Lung (tissue), 16 donors: ENCODE results near the gene SPDYE1. TPM values are rescaled to one million over a fixed set of nuclear protein-coding genes. Genes with fewer than 3 reads are reported as not detected.
"Not testable (repeated sequence)": the region's sequence is repeated elsewhere in the genome, so short reads cannot be mapped to it uniquely, and the experiment has no call there.

Experiments
- ATAC-seq: fragments of 200-7000 bp; cut with Tn5 transposase; one replicate; pipeline ENCODE4 v1.9.1; 2020; ENCODE audit warnings: moderate number of reproducible peaks; ENCODE audit not compliant: insufficient read depth, low FRiP score
- DNase-seq, 3 donors: peaks; one replicate each; pipeline ENCODE4 v3.0.0-alpha.2; 2013 to 2017
- H3K27ac ChIP-seq, 2 donors: one replicate each; pipeline ENCODE4 v1.5.1; 2013; ENCODE audit warnings: mild to moderate bottlenecking in 2 of 2, moderate library complexity in 2 of 2, control low read depth in 1 of 2, inconsistent platforms in 1 of 2, low read depth in 1 of 2, low read length in 1 of 2
- H3K27me3 ChIP-seq, 3 donors: one replicate each; pipeline ENCODE4 v1.5.1; 2013; ENCODE audit warnings: low read length in 2 of 3; ENCODE audit not compliant: control insufficient read depth in 3 of 3, insufficient read depth in 3 of 3
- H3K36me3 ChIP-seq, 4 donors: one replicate each; pipeline ENCODE4 v1.5.1; 2013; ENCODE audit warnings: low read length in 4 of 4, mild to moderate bottlenecking in 1 of 4, moderate library complexity in 1 of 4; ENCODE audit not compliant: control insufficient read depth in 4 of 4, insufficient read depth in 4 of 4
- H3K4me1 ChIP-seq, 5 donors: one replicate each; pipeline ENCODE4 v1.5.1; 2013; ENCODE audit warnings: low read length in 5 of 5, mild to moderate bottlenecking in 2 of 5, moderate library complexity in 1 of 5; ENCODE audit not compliant: control insufficient read depth in 5 of 5, insufficient read depth in 5 of 5
- H3K4me3 ChIP-seq: one replicate; pipeline ENCODE4 v1.5.1; 2013; ENCODE audit warnings: mild to moderate bottlenecking, control low read depth, moderate library complexity
- H3K9ac ChIP-seq, 2 donors: one replicate each; pipeline ENCODE4 v1.5.1; 2013; ENCODE audit warnings: low read length in 2 of 2, control low read depth in 1 of 2; ENCODE audit not compliant: insufficient read depth in 1 of 2
- H3K9me3 ChIP-seq, 4 donors: one replicate each; pipeline ENCODE4 v1.5.1; 2013; ENCODE audit warnings: low read length in 3 of 4, mild to moderate bottlenecking in 1 of 4, moderate library complexity in 1 of 4; ENCODE audit not compliant: control insufficient read depth in 4 of 4, insufficient read depth in 3 of 4
- WGBS, 2 donors: extraction: QIAGEN DNeasy Blood & Tissue Kit; methylation state at CpG; one replicate each; pipeline ENCODE4 v1.1.7; 2013; 5-methylcytosine and 5-hydroxymethylcytosine counted together
- long read RNA-seq, 5 donors: transcript quantifications; one replicate each; lab custom pipeline, GENCODE V29; 2026
- polyA plus RNA-seq, 2 donors: library from polyadenylated mRNA; stranded (reverse); fragments of 200-250 nt; gene quantifications; one replicate each; pipeline ENCODE4 v1.2.1, GENCODE V29; 2013
- total RNA-seq, 2 donors: library from RNA; depleted of rRNA in 1 of 2; stranded (reverse); fragments of >200 nt in 1 of 2; gene quantifications; one replicate each; pipeline ENCODE4 v1.2.1, GENCODE V29; 2014 to 2021
- TF ChIP-seq, protein P1 (sequence below): IDR thresholded peaks from 2 replicates; pipeline ENCODE4 v1.5.1; 2012; ENCODE audit warnings: mild to moderate bottlenecking; ENCODE audit errors: control extremely low read depth, extremely low read depth
- donor health status: control.
- donor health status: control.
- donor health status: Bipolar disorder and iron deficiency.
- donor health status: healthy.
- donor health status: DM: yes; HTN: yes; CAD: no.

SPDYE1 gene, protein sequence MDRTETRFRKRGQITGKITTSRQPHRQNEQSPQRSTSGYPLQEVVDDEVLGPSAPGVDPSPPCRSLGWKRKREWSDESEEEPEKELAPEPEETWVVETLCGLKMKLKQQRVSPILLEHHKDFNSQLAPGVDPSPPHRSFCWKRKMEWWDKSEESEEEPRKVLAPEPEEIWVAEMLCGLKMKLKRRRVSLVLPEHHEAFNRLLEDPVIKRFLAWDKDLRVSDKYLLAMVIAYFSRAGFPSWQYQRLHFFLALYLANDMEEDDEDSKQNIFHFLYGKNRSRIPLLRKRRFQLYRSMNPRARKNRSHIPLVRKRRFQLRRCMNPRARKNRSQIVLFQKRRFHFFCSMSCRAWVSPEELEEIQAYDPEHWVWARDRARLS
- total RNA-seq = under 1 TPM in 1 of 2 donors, not detected in 1; 0.09 TPM
- not detected for polyA plus RNA-seq
- long read RNA-seq, donor 1 = 0 reads
- long read RNA-seq, donor 2 = 0 reads
- long read RNA-seq, donor 3 = 0 reads
- long read RNA-seq, donor 4 = 0 reads
- long read RNA-seq, donor 5 = 0 reads

DNA sequence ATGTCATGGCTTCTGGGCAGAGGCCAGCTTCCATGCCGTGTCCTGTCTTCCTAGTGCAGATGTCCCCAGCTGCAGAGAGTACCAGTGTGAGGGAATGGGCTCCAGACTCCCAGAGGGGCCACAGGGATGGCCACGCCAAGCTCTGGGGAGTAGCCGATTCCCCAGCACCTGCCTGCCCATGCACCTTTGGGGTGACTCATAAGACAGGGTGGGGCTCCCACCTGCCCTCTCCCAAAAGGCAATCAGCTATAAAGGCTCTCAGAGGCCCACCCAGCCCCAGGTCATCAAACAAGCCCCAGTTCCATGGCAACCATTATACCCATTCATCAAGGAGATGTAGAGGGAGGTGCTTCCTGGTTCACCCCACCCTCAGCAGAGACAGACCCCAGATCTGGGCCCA lies at the start of gene SPDYE1:
Gene SPDYE1 (plus strand): TSS at position 366 of the 400 bp plus-strand sequence. CDS start 2,053 bp downstream, outside the sequence.
- H3K27me3 ChIP-seq, ATAC-seq, H3K27ac ChIP-seq, H3K9ac ChIP-seq, H3K9me3 ChIP-seq, DNase-seq, H3K4me3 ChIP-seq, H3K4me1 ChIP-seq, H3K36me3 ChIP-seq: not testable (repeated sequence)
- WGBS, 2 donors = 91 to 95% methylated on average over 3 of the region's 3 CpGs

DNA sequence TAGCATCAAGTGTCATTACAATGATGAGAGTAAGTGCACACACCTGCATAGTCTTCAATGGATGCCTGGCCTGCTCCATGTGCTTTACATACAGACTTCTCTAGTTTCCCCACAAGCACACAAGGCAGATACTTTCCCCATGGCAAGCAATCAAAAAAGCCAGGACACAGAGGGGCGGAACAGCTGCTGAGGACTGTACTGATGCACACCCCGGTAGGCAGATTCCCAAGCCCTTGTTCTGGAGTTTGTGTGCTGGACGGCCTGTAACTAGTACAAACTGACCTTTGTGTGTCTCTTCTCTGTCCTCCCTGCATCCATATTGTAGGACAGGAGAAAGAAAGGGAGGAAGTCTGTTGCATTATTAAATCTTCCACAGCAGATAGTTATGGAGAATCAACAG lies 45.7 kb upstream of the SPDYE1 start:
- Histone ChIP-seq H3K27me3 (no peaks in the 10 kb centered on the region), H3K36me3 (peaks cover 18 to 37% (median 27%) of the 10 kb centered on the region in 4 donors), H3K4me1 (no peaks in the 10 kb centered on the region), H3K9ac (no peak overlapping the region), H3K9me3 (peaks cover 0 to 2% (median 0%) of the 10 kb centered on the region in 4 donors), H3K27ac (no peak overlapping the region), H3K4me3 (no peak overlapping the region)
- ATAC-seq (no peak), DNase-seq (no peak)
- 94 to 96% methylated on average over 3 of the region's 3 CpGs for WGBS, 2 donors
- TF ChIP-seq, protein P1, sequence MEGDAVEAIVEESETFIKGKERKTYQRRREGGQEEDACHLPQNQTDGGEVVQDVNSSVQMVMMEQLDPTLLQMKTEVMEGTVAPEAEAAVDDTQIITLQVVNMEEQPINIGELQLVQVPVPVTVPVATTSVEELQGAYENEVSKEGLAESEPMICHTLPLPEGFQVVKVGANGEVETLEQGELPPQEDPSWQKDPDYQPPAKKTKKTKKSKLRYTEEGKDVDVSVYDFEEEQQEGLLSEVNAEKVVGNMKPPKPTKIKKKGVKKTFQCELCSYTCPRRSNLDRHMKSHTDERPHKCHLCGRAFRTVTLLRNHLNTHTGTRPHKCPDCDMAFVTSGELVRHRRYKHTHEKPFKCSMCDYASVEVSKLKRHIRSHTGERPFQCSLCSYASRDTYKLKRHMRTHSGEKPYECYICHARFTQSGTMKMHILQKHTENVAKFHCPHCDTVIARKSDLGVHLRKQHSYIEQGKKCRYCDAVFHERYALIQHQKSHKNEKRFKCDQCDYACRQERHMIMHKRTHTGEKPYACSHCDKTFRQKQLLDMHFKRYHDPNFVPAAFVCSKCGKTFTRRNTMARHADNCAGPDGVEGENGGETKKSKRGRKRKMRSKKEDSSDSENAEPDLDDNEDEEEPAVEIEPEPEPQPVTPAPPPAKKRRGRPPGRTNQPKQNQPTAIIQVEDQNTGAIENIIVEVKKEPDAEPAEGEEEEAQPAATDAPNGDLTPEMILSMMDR = no peak

DNA sequence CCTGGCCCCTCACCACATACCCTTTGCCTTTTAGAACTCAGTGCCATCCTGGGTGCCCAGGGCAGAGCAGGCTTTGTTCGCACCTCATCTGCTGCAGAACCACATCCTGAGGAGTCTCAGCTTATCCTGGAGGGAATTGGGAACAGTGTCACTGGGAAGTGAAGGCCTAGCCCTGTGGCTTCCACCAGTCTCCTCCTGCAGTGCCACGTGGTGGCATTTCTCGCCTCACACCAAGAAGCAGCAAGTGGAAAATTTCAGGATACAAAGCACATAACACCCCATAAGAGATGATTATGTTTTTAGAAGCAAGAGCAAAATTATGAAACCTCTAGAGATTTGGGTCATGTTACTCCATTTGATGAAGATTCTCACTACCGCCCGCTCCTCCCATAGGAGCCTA lies 44.6 kb upstream of the SPDYE1 start:
- no peak overlapping the region for H3K9ac ChIP-seq
- TF ChIP-seq, protein P1 = no peak
- ATAC-seq (no peak), DNase-seq (no peak)
- WGBS, 2 donors = 94 to 97% methylated on average over 5 of the region's 5 CpGs
- H3K9me3 ChIP-seq = peaks cover 0 to 2% (median 0%) of the 10 kb centered on the region in 4 donors
- no peaks in the 10 kb centered on the region for H3K4me1 ChIP-seq
- no peak overlapping the region for H3K4me3 ChIP-seq
- peaks cover 18 to 37% (median 27%) of the 10 kb centered on the region in 4 donors for H3K36me3 ChIP-seq
- H3K27ac ChIP-seq = no peak overlapping the region
- no peaks in the 10 kb centered on the region for H3K27me3 ChIP-seq

DNA sequence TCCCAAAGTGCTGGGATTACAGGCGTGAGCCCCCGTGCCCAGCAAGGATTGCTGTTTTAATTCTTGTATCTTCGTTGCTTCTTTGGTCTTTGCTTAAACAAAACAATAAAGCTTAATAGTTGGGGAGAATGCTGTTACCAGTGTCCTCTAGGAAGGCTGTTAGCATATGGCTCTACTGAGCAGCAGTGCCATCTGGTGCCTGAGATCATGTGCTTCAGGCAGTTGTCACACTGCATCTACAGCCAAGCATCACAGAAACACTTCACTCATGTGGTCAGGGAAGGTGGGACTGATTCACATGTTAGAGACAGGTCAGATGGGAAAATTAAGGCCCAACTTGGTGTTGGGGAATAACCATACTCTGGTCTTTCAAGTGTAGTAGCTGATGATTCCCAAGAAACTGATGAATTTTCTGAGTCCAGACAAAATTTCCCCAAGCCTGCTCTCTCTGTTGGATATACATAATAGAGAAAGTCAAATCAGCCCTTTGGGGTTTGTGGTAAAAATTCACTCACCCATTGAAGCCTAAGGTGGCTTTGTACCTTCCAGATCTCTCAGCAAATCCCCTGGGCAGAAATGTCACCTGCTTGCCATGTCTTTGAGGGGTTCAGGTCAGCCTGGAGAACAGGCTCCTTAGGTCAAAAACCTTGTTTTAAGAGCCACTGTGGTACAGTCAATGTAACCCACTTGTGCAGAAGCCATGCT lies 43.0 kb upstream of the SPDYE1 start:
- H3K27me3 ChIP-seq = no peaks in the 10 kb centered on the region
- H3K27ac ChIP-seq = no peak overlapping the region
- H3K4me3 ChIP-seq = no peak overlapping the region
- WGBS, 2 donors = 71 to 84% methylated on average over 3 of the region's 3 CpGs
- H3K36me3 ChIP-seq = peaks cover 18 to 31% (median 25%) of the 10 kb centered on the region in 4 donors
- H3K9me3 ChIP-seq = peaks cover 0 to 2% (median 0%) of the 10 kb centered on the region in 4 donors
- no peak overlapping the region for H3K9ac ChIP-seq
- TF ChIP-seq, protein P1 = no peak
- peak; percentile 40 to 47 (median 46) for DNase-seq
- no peak for ATAC-seq
- no peaks in the 10 kb centered on the region for H3K4me1 ChIP-seq
